ENCODE results near the gene AKNA.

Gene AKNA

GRCh38 chr9:114372921-114373448, 14.8 kb downstream of the AKNA start:
- DNase-seq = no peak

GRCh38 chr9:114371973-114372917, 15.5 kb downstream of the AKNA start:
- no peak for DNase-seq

DNA sequence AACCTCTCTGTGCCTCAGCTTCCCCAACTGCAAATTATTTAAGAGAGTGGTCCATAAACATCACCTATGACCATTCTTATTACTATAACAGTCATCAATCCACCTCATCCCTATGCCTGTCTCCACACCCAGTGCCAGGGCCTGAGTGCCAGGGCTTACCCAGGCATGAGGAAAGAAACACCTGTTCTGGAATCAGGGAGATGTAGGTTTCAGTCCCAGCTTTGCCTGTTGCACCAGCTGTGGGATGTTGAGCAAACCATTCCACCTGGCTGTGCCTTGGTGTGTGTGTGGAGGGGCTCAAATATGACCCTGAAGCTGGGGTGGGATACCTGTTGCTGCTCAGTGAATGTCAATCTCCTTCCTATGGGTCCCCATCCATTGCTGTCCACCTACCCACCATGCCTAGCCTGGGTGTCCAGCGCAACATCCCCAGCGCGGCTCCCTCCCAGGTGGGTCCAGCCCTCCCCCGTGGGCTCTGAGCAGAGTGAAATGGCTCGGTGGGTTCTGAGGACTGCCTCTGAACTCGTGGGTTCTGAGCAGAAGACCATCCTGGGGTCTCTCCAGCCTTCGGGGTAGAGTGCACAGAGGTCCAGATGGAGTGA, 16.3 kb downstream of the AKNA start:
- DNase-seq = no peak

DNA sequence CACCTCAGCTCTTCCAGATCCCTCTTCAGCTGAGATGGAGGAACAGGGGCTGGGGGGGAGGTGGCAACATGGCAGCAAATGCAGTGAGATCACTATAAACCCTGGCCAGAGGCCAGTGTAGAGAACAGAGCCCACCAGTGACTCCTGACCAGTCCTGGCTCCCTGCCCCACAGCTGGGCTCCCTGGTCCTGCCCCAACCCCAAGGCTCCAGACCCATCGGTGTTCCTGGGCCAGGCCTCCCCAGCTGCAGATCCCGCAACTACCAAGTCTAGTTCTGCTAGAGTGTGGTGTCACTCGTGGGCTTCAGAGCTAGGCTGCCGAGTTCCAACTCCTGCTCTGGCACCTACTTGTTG, 16.8 kb downstream of the AKNA start:
- DNase-seq = no peak

DNA sequence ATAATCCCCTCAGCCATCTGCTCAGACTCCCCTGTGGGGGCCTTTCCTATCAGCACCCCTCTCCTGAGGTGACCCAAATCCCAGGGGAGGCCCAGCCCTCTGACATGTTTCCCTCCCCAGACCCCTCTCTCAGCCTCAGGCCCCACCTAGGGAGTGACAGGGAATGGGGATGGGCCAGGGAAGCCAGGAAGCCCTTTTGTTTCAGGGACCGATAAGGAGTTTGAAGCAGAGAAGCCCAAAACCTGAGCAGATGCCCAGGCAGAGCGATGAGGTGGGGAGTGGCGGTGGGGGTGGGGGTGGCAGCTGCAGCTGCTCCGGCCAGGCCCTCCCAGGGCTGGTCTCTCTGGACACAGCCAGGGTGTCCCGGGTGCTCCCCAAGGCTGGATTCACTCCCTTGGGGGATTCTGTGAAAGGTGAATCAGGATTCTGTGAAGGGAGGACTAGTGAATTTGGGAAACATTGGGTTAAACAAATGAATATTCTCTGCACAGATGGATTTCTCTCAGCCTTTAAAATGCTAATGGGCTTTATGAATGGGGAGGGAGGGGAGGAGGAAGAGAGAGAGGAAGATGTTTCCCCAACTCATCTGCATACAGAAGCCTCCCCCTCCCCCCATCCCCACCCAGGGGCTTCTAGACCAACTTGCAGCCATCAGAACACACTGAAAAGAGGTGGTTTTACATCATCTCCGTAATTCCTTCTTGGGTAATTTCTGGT, 17.4 kb downstream of the AKNA start:
- DNase-seq = no peak

DNA sequence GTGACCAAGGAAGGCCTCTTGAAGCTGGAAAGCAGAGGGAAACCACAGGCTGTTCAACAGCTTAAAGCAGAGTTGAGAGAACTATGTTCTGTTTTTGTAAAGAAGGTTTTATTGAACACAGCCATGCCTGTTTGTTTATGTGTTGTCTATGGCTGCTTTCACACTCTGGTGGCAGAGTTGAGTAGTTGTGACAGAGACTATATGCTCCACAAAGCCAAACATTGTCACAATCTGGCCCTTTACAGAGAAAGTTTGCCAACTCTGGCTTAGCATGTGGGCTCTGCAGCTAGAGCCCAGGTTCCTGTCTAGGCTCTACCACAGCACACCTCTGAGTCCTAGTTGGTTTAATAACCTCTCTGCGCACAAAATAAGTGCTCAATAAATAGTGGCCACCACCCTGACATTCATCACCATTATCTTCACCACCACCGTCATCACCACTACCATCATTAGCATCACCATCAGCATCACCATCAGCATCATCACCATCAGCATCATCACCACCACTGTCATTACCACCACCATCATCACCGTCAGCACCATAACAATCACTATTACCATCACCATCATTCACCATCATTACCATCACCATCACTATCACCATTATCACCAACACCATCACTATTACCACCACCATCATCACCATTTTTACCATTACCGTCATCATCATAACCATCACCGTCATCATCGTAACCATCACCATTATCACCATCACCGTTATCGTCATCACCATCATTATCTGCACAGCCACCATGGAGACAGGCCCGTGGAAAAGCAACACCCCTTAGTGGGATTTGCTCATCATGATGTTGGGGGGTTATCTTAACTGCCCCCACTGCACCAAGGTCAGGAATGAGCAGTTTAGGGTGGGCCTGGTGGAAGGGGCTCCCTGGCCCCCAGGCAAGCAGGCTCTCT, 18.3 kb downstream of the AKNA start:
- DNase-seq = no peak

DNA sequence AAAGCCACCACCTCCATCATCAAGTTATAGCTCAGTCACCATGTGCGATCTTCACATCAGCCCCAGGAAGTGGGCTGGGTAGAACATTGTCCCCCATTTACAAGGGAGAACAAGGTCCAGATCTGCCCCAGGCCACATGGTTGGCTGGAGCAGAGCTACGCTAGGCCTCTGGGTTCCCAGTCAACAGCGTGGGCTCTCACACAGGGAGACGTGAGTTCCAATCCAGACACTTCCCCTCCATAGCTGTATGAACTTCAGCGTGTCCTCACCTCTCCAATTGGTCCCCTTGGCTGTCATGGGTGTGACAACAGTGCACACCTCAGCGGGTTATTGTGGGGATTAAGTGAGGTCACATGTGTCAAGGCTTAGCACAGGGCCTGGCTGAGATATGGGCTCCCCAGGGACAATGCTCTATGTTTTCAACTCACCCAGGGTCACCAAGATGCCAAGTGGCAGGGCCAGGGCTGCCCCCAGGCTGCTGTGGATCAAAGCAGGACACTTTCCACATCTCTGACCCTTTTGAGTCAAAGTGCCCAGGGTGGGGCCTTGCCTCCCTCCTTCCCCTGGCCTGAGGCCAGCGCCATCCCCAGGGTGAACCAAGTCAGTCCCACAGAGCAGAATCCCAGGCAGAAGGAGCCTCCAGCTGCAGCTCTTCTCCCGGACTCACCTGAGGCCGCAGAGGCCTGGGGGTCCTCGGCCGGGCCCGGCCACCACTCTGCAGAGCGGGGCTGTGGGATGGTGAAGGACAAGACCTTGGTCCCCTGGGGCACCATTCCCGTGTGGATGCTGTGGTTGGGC, 19.8 kb downstream of the AKNA start:
- no peak for DNase-seq

GRCh38 chr9:114367366-114367765, 20.4 kb downstream of the AKNA start:
- DNase-seq = no peak

- no peak for DNase-seq
Observed at GRCh38 chr9:114366334-114367128, 21.3 kb downstream of the AKNA start.

DNA sequence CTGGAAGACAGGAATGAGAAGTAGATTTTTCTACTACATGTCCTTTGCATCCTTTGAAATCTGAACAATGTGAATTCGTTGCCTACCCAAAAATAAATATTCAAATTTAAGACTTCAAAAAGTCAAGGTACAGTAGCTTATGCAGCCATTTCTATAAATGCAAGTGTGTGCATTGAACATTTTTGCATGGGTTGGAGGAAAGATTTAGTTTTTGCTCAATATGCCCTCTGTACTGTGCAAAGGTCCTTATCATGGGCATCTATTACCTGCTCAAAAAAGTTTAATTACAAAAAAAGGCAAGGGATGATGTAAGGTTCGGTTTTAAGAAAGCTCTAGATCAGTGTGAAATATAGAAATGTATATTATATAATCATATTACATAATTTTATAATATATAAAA, 22.6 kb downstream of the AKNA start:
- no peak for DNase-seq

DNA sequence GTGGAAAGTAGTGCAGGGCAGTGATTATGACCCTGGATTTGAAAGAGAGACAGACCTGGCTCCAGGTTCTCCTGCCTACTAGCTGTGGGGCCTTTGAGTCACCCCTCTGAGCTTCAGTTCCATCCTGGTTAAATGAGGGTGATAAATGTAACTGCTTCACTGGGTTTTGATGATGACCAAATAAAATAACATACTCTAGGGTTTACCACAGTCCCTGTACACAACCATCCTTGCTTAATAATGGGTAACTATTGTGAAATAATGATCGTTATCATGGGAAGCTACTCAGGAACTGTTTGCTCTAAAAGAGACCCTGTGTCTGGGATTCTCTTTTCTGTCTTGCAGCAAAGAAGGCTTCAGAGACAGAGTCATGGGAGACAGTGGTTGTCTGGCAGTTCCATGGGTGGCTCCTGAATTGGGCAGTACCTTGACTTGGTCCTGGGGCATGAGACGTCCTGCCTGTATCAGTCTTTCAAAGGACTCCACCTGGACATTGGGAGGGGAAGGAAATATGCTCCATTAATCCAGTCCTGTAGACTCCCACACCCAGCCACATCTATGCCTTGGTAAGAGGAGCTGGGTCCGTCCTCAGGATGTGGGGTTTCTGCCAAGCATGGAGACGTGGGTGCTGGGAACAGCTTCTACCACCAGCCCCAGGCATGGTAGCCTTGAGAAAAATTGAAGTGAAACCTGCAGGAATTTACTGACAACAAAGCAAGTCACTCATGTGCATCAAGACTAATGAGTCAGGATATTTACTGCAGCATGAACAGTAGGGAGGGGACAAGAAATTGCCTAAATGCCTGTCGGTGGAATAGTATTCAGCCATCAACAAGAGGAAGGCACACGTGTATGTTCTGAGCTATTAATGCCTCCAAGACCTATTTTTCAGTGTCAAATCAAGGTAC, 23.4 kb downstream of the AKNA start:
- DNase-seq = no peak

GRCh38 chr9:114363424-114363823, 24.4 kb downstream of the AKNA start:
- no peak for DNase-seq

DNA sequence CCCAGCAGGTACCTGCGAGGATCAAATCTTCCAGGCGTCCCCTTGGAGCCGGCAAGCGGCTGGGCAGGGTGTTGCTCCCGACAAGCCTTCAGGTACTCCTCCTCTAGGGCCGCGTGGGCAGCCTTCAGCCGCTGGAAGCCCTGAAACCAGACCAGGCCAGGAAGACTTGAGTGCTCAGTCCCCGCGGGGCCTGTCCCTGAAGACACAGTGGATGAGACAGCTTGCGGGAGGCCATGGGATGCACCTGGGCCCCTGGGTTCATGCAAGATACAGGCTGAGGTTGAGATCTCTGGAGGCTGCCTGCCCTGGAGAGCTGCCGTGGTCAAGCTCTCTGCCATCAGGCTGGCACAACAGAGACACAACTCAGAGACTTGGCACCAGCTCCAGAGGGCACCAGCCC, 25.4 kb downstream of the AKNA start:
- DNase-seq = no peak

DNA sequence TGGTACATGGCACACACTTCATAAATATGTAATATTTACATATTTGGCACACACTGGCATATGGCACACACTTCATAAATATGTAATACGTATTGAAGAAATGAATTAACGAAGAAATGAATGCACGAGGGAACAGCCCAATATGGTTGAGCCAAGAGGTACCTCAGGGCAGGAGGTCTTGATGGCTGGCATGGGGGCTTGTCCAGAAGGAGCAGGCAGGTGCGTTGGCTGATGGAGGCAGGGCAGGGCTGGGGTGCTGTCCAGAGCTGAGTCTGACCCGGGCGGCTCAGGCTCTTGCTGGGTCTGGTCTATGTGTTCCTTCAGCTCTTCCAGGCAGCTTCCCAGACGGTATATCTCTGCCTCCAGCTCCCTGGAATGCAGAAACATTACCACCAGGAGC, 26.2 kb downstream of the AKNA start:
- no peak for DNase-seq

DNA sequence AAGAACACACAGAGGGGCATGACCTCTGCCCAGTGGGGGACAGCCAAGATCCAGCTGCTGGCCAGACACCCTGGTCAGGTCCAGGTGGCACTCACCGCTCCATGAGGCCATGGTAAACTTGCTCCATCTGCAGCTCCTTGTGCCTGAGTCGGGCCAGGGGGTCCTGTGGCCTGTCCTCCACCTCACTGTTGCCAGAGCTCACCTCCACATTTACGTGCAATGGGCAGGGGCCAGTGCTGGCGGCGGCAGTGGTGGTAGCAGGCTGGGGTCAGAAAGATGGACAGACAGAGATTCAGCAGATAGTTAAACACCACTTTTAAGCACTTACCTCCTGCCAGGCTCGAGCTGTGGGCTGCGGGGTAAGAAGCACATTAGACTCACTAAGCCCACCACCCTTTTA, 28.0 kb downstream of the AKNA start:
- DNase-seq = no peak

GRCh38 chr9:114357911-114358328, 29.9 kb downstream of the AKNA start:
- DNase-seq = no peak

GRCh38 chr9:114357360-114357759, 30.4 kb downstream of the AKNA start:
- no peak for DNase-seq

DNA sequence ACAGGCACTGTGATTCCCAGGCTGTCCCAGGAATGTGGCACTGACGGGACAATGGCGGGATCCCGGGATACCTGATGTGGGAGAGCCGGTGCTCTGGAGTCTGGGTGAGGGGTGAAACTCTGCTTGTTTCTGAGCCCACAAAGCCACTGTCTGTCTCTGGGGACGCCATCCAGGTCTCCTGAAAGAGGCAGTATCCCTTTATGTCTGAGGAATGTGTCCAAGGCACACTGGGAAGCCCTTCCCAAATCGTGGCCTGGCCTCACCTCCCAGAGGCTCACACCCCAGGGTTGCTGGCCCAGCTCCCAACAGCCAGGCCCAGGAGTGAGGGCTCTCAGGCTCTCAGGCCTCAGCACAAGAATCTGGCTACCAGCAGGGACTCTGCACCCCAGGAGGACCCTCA, 31.0 kb downstream of the AKNA start:
- no peak for DNase-seq

DNA sequence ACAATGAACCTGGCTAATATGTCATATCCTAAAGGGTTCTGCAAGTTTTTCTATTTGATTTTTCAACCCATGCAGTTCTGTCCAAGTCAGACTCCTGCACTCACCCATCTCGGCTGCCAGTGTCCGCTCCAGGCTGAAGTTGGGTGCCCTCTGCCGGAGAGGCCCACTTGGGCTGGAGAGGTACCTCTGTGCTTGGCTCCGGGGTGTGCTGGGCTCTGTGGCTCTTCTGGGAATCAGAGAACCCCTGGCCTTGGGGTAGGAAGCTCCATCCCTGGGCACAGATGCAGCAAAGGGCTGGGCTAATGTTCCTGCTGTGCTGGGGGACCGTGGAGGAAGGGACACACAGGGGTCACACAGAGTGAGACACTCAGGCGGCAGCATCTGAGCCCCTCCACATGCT, 32.0 kb downstream of the AKNA start:
- DNase-seq = no peak

DNA sequence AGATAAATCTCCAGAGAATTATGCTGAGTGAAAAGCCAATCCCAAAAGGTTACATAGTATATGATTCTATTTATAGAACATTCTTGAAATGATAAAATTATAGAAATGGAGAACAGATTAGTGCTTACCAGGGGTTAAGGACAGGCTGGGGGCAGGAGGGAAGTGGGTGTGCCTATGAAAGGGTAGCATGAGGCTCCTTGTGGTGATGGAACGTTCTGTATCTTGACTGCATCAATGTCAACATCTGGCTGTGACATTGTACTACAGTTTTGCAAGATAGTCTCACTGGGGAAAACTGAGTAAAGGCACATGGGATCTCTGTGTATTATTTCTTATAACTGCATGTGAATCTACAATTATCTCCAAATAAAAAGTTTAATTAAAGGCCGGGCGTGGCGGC, 35.9 kb downstream of the AKNA start:
- DNase-seq = no peak

All from NCI-H1417 treated with DMSO at 0.1 percent for 48 hours (cell line).